ENCODE results near the gene NXF1.
"Not testable (repeated sequence)": the region's sequence is repeated elsewhere in the genome, so short reads cannot be mapped to it uniquely, and the experiment has no call there.

Gene NXF1

DNA sequence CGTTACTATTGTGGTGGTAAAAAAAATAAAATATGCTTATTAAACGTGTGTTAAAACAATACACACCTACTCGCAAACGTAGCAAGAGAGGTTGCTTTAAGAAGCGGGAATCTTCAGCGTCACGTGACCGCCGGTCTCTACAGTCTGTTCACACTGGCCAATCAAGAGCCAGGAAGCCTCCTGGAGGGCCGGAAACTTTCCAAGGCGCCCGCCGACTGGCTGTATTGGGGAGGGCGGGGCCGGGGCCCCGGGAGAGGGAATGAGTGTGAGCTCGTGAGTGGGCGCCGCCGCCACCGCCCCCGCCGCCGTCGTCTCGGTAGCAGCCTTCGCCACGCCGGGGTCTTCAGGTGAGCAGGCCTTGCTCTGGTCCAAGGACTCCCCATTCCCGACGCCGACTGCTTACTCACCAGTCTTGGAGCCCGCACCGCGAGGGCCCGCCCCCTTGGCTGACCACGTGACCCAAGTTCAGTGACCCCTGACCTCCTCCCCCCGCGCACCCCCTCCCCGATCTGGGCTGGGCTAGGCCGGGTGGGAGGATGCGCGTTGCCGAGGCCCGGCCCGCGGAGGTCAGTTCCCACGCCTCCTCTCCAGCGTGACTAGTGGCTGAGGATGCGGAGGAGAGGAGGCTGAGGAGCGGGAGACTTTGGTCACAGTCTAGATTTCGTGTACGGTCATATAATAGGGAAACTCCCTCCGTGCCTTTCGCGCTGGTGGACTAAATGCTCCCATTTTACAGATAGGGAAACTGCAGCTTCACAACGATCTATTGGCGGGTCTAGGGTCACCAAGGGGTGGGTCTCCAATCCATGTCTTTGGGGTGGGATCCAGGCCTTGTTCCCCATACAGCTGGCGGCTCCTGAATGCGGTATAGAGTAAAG lies 33.9 kb downstream of the NXF1 start, which contains the start of gene TAF6L:
Gene TAF6L, plus strand, starts transcription at position 253 of the 878 bp plus-strand sequence. CDS start 4,388 bp downstream, outside the sequence.
- TF ChIP-seq CTCF (IDR thresholded peaks at IDR 0.05; ENCODE audit: insufficient read depth, low read depth, low read length, missing control alignments): no peak
- H3K4me3 ChIP-seq (ENCODE audit: low read length): peak within 1 kb of the TSS; percentile 65
- peak; percentile 98 for DNase-seq (ENCODE audit: low read depth)

DNA sequence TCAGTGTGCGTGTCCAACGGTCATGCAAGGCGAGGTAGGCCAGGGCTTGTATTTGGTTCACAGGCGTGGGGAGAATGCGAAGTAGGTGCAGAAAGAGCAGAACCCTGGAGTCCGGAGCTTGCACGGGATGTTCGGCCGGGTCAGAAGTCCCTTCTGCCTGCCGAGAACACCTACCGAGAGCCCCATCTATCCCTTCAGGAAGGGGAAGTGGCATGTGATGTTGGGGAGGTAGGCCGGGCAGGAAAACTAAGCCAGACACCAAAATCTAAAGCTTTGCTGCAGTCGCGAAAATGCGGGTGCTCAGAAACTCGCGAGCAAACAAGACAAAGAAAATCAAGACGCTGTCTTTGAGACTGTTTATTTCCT lies 34.5 kb downstream of the NXF1 start:
- peak; percentile 17 for DNase-seq (ENCODE audit: low read depth)
- TF ChIP-seq CTCF (IDR thresholded peaks at IDR 0.05; ENCODE audit: insufficient read depth, low read depth, low read length, missing control alignments): no peak
- H3K4me3 ChIP-seq (ENCODE audit: low read length): peak overlapping the region; percentile 65

DNA sequence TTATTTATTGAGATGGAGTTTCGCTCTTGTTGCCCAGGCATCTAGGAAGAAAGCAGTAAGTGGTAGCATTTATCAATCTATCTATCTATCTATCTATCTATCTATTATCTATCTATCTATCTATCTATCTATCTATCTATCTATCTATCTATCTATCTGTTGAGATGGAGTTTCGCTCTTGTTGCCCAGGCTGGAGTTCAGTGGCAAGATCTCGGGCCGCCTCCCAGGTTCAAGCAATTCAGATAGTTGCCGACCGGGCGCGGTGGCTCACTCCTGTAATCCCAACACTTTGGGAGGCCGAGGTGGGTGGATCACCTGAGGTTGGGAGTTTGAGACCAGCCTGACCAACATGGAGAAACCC lies 44.4 kb downstream of the NXF1 start:
- H3K4me3 ChIP-seq (ENCODE audit: low read length): peak overlapping the region; percentile 5
- not testable (repeated sequence) for DNase-seq (ENCODE audit: low read depth)

- TF ChIP-seq CTCF (IDR thresholded peaks at IDR 0.05; ENCODE audit: insufficient read depth, low read depth, low read length, missing control alignments): no peak
- no peak for DNase-seq (ENCODE audit: low read depth)
- no peak overlapping the region for H3K4me3 ChIP-seq (ENCODE audit: low read length)
Measured at GRCh38 chr11:62757846-62758788, 47.1 kb downstream of the NXF1 start.

DNA sequence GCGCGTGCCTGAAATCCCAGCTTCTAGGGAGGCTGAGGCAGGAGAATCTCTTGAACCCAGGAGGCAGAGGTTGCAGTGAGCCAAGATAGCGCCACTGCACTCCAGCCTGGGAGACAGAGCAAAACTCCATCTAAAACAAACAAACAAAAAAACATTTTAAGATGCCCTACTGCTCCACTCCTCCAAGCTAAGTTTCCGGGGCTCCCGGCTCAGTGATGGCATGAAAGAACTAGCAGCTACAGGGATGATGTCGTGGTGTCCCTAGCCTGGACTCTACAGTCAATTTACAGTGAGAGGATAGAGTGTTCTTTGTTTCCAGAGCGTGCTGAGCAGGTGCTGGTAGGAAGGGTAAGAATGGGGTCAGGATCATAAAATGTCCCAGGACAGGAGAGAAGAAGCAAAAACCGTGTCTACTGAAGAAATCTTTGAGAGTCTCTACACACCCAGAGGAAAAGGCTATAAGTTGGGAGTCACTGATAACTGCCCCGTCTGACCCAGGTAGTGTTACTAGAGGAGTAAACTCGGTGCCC lies 50.1 kb downstream of the NXF1 start:
- no peak for DNase-seq (ENCODE audit: low read depth)
- TF ChIP-seq CTCF (IDR thresholded peaks at IDR 0.05; ENCODE audit: insufficient read depth, low read depth, low read length, missing control alignments): no peak
- H3K4me3 ChIP-seq (ENCODE audit: low read length): no peak overlapping the region

GRCh38 chr11:62753736-62754603 lies 51.3 kb downstream of the NXF1 start, which contains the start of gene ZBTB3:
Gene ZBTB3 (minus strand): TSS chr11:62754160. CDS start chr11:62753664, 496 bp downstream.
- H3K4me3 ChIP-seq (ENCODE audit: low read length): peak within 1 kb of the TSS; percentile 95
- peak; percentile 100 for DNase-seq (ENCODE audit: low read depth)
- no peak for TF ChIP-seq CTCF (IDR thresholded peaks at IDR 0.05; ENCODE audit: insufficient read depth, low read depth, low read length, missing control alignments)
